ENCODE results near the gene HPCAL4.

Gene HPCAL4

DNA sequence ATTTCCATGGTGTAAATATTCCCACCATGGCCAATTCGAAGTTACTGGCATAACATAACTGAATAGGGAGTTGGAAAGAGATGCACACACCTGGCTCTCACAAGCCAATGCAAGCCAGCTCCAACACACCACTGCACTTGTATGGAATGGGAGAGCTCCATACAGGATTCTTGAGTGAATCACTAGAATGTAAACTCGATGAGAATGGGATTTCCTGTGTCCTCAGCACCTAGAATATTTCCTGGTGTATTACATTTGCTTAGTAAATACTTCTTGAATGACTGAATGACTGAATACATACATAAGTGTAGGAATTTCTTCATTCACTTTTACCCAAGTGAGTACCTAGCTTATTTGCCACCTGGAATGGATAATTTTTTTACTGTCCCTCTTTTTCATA, 31.3 kb upstream of the HPCAL4 start:
- no peaks in the 10 kb centered on the region for H3K9me3 ChIP-seq (ENCODE audit: control insufficient read depth, low read depth, low read length)
- no peak overlapping the region for H3K4me3 ChIP-seq (ENCODE audit: low read length)
- H3K9ac ChIP-seq (ENCODE audit: low read length) = no peak overlapping the region
- H3K27me3 ChIP-seq (ENCODE audit: control insufficient read depth, insufficient read depth, low read length) = peaks cover 93% of the 10 kb centered on the region
- no peak overlapping the region for H3K27ac ChIP-seq (ENCODE audit: low read length)
- H3K4me1 ChIP-seq (ENCODE audit: control insufficient read depth, low read depth, low read length) = no peaks in the 10 kb centered on the region
- H3K36me3 ChIP-seq (ENCODE audit: control insufficient read depth, low read depth, low read length) = no peaks in the 10 kb centered on the region

DNA sequence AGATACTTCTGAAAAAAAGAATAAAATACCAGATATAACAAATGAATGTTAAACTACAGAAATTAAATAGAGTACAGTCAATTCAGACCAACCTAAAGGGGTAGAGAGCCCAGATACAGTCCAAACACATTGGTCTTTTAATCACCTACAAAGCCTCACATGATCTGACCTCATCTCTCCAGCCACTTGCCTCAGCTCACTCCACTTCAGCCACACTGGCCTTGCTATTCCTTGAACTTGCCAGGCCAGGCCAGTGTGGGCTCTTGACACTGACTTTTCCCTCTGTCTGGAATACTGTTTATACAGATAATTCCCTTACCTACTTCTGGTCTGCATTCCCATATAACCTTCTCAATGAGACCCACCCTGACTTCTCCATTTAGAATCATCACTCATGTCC, 30.4 kb upstream of the HPCAL4 start:
- Histone ChIP-seq H3K9ac (ENCODE audit: low read length) (no peak overlapping the region), H3K27me3 (ENCODE audit: control insufficient read depth, insufficient read depth, low read length) (peaks cover 93% of the 10 kb centered on the region), H3K4me3 (ENCODE audit: low read length) (no peak overlapping the region), H3K36me3 (ENCODE audit: control insufficient read depth, low read depth, low read length) (no peaks in the 10 kb centered on the region), H3K27ac (ENCODE audit: low read length) (no peak overlapping the region), H3K9me3 (ENCODE audit: control insufficient read depth, low read depth, low read length) (no peaks in the 10 kb centered on the region), H3K4me1 (ENCODE audit: control insufficient read depth, low read depth, low read length) (no peaks in the 10 kb centered on the region)

GRCh38 chr1:39720094-39720999, 29.1 kb upstream of the HPCAL4 start:
- Histone ChIP-seq H3K27ac (ENCODE audit: low read length) (no peak overlapping the region), H3K4me1 (ENCODE audit: control insufficient read depth, low read depth, low read length) (no peaks in the 10 kb centered on the region), H3K36me3 (ENCODE audit: control insufficient read depth, low read depth, low read length) (no peaks in the 10 kb centered on the region), H3K9ac (ENCODE audit: low read length) (no peak overlapping the region), H3K9me3 (ENCODE audit: control insufficient read depth, low read depth, low read length) (no peaks in the 10 kb centered on the region), H3K4me3 (ENCODE audit: low read length) (no peak overlapping the region), H3K27me3 (ENCODE audit: control insufficient read depth, insufficient read depth, low read length) (peaks cover 94% of the 10 kb centered on the region)

DNA sequence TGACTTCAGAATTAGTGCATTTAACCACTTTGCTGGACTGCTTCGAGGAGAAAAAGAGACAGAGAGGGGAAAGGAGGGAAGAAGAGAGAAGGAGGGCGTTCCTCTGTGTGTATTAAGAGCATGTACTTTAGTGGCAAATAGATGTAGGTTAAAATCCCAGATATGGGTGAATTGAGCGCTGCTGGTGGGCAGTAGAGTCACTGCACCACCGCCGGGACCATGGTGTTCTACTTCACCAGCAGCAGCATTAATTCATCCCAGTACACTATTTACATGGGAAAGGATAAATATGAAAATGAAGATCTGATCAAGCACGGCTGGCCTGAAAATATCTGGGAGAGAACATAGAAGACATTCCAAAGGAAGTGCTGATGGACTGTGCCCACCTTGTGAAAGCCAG, 26.6 kb upstream of the HPCAL4 start:
- peaks cover 99% of the 10 kb centered on the region for H3K27me3 ChIP-seq (ENCODE audit: control insufficient read depth, insufficient read depth, low read length)

GRCh38 chr1:39713557-39713956, 22.3 kb upstream of the HPCAL4 start:
- no peaks in the 10 kb centered on the region for H3K36me3 ChIP-seq (ENCODE audit: control insufficient read depth, low read depth, low read length)
- no peak overlapping the region for H3K27ac ChIP-seq (ENCODE audit: low read length)
- no peak overlapping the region for H3K9ac ChIP-seq (ENCODE audit: low read length)
- no peak overlapping the region for H3K4me3 ChIP-seq (ENCODE audit: low read length)
- H3K9me3 ChIP-seq (ENCODE audit: control insufficient read depth, low read depth, low read length) = no peaks in the 10 kb centered on the region
- no peaks in the 10 kb centered on the region for H3K4me1 ChIP-seq (ENCODE audit: control insufficient read depth, low read depth, low read length)
- H3K27me3 ChIP-seq (ENCODE audit: control insufficient read depth, insufficient read depth, low read length) = peaks cover 100% of the 10 kb centered on the region

More for the DNA sequence above, 26.6 kb upstream of the HPCAL4 start:
- Histone ChIP-seq H3K4me3 (ENCODE audit: low read length) (no peak overlapping the region), H3K9ac (ENCODE audit: low read length) (no peak overlapping the region), H3K27ac (ENCODE audit: low read length) (no peak overlapping the region), H3K9me3 (ENCODE audit: control insufficient read depth, low read depth, low read length) (no peaks in the 10 kb centered on the region), H3K36me3 (ENCODE audit: control insufficient read depth, low read depth, low read length) (no peaks in the 10 kb centered on the region), H3K4me1 (ENCODE audit: control insufficient read depth, low read depth, low read length) (no peaks in the 10 kb centered on the region)

DNA sequence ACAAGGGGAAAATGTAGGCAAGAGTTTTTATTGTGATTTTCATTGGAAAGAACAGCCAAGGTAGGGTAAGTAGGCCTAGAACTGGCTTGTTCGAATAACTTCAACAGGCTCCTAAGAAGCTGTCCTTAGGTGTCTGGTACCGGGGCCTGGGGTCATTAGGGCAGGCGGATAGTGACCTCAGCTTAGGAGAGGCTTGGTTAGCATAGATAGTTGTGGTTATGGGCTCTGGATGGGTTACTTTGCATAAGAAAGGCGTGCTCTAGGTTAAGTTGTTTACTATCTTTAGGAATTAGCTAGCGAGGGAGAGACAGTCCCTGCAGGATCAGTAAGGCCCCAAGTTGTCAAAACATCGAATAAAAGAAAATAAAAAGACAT, 20.7 kb upstream of the HPCAL4 start:
- no peaks in the 10 kb centered on the region for H3K9me3 ChIP-seq (ENCODE audit: control insufficient read depth, low read depth, low read length)
- peaks cover 100% of the 10 kb centered on the region for H3K27me3 ChIP-seq (ENCODE audit: control insufficient read depth, insufficient read depth, low read length)
- H3K4me1 ChIP-seq (ENCODE audit: control insufficient read depth, low read depth, low read length) = no peaks in the 10 kb centered on the region
- no peak overlapping the region for H3K27ac ChIP-seq (ENCODE audit: low read length)
- no peaks in the 10 kb centered on the region for H3K36me3 ChIP-seq (ENCODE audit: control insufficient read depth, low read depth, low read length)
- H3K9ac ChIP-seq (ENCODE audit: low read length) = no peak overlapping the region
- H3K4me3 ChIP-seq (ENCODE audit: low read length) = no peak overlapping the region

- Histone ChIP-seq H3K27ac (ENCODE audit: low read length) (no peak overlapping the region), H3K4me1 (ENCODE audit: control insufficient read depth, low read depth, low read length) (no peaks in the 10 kb centered on the region), H3K36me3 (ENCODE audit: control insufficient read depth, low read depth, low read length) (no peaks in the 10 kb centered on the region), H3K9ac (ENCODE audit: low read length) (no peak overlapping the region), H3K9me3 (ENCODE audit: control insufficient read depth, low read depth, low read length) (no peaks in the 10 kb centered on the region), H3K27me3 (ENCODE audit: control insufficient read depth, insufficient read depth, low read length) (peaks cover 100% of the 10 kb centered on the region), H3K4me3 (ENCODE audit: low read length) (no peak overlapping the region)
These were observed 20.1 kb upstream of the HPCAL4 start for GRCh38 chr1:39711104-39711965.

DNA sequence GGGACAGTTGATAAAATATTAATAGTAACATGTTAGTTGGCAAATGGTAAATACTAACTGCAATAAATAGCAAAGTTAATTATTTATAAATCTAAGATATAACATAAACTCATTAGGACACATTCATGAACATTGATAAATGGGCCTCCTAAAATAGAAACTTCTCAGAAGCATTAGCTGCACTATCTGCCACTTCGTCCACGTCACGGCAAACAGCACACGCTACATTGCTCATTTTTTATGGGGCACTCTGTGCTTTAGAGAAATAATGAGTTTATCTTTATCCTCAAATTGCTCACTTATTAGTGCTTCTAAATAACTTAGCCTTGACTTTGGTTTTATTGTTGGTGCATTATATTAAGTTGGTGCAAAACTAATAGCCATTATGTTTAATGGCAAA, 16.3 kb upstream of the HPCAL4 start:
- Histone ChIP-seq H3K27ac (ENCODE audit: low read length) (no peak overlapping the region), H3K9me3 (ENCODE audit: control insufficient read depth, low read depth, low read length) (no peaks in the 10 kb centered on the region), H3K4me1 (ENCODE audit: control insufficient read depth, low read depth, low read length) (no peaks in the 10 kb centered on the region), H3K4me3 (ENCODE audit: low read length) (no peak overlapping the region), H3K36me3 (ENCODE audit: control insufficient read depth, low read depth, low read length) (no peaks in the 10 kb centered on the region), H3K9ac (ENCODE audit: low read length) (no peak overlapping the region), H3K27me3 (ENCODE audit: control insufficient read depth, insufficient read depth, low read length) (peaks cover 100% of the 10 kb centered on the region)

DNA sequence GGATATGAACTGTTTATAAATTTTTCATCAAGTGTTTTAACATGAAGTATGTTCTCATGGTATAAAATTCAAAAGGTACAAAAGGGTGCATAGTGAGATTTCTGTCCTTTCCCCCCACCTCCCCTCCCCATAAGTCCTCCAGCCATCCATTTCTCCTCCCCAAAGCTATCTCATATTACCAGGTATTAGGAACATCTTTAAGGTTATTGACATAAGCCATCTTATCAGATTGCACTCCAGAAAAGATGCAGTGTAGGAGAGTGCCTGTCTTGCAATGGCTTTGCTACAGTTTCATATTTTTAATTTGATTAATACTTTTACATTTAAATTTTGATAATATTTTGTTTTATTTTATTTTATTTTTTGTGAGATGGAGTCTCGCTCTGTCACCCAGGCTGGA, 13.5 kb upstream of the HPCAL4 start:
- Histone ChIP-seq H3K27ac (ENCODE audit: low read length) (no peak overlapping the region), H3K4me1 (ENCODE audit: control insufficient read depth, low read depth, low read length) (peaks cover 15% of the 10 kb centered on the region), H3K9me3 (ENCODE audit: control insufficient read depth, low read depth, low read length) (no peaks in the 10 kb centered on the region), H3K9ac (ENCODE audit: low read length) (no peak overlapping the region), H3K36me3 (ENCODE audit: control insufficient read depth, low read depth, low read length) (no peaks in the 10 kb centered on the region), H3K4me3 (ENCODE audit: low read length) (no peak overlapping the region), H3K27me3 (ENCODE audit: control insufficient read depth, insufficient read depth, low read length) (peaks cover 99% of the 10 kb centered on the region)

GRCh38 chr1:39701049-39701439, 9.8 kb upstream of the HPCAL4 start:
- Histone ChIP-seq H3K9ac (ENCODE audit: low read length) (peak overlapping the region; percentile 38), H3K4me3 (ENCODE audit: low read length) (peak overlapping the region; percentile 28), H3K36me3 (ENCODE audit: control insufficient read depth, low read depth, low read length) (no peaks in the 10 kb centered on the region), H3K4me1 (ENCODE audit: control insufficient read depth, low read depth, low read length) (peaks cover 15% of the 10 kb centered on the region), H3K9me3 (ENCODE audit: control insufficient read depth, low read depth, low read length) (no peaks in the 10 kb centered on the region), H3K27ac (ENCODE audit: low read length) (no peak overlapping the region), H3K27me3 (ENCODE audit: control insufficient read depth, insufficient read depth, low read length) (peaks cover 99% of the 10 kb centered on the region)

DNA sequence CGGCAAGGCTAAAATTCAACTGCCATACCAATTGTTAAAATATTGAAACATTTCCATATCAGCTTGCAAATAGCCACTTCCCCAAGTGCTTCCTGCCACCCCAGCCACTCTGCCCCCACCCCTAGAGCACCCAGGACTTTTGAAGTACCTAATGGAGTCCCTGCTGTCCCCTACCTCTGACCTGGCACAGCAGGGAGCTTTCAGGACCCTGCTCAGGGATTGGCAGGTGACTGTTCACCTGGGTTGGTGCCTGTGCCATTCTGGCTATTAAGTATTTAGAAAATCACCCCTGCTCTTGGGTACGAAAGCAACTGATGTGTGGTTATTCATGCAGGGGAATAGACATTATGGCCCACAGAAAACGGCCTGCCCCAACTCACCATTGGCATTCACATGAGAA, 9.1 kb upstream of the HPCAL4 start:
- Histone ChIP-seq H3K9me3 (ENCODE audit: control insufficient read depth, low read depth, low read length) (no peaks in the 10 kb centered on the region), H3K9ac (ENCODE audit: low read length) (no peak overlapping the region), H3K27me3 (ENCODE audit: control insufficient read depth, insufficient read depth, low read length) (peaks cover 99% of the 10 kb centered on the region), H3K27ac (ENCODE audit: low read length) (no peak overlapping the region), H3K4me3 (ENCODE audit: low read length) (no peak overlapping the region), H3K36me3 (ENCODE audit: control insufficient read depth, low read depth, low read length) (no peaks in the 10 kb centered on the region), H3K4me1 (ENCODE audit: control insufficient read depth, low read depth, low read length) (peaks cover 15% of the 10 kb centered on the region)
